Stimulated activated CD4-positive, alpha-beta T cell treated with anti-CD3 and anti-CD28 coated beads, Interleukin-12 subunit alpha, Interleukin-12 subunit beta, amount 100 ng/mL, for 24 hours (primary cell): ENCODE data around the gene FOSL1.
"Not testable (repeated sequence)": the region's sequence is repeated elsewhere in the genome, so short reads cannot be mapped to it uniquely, and the experiment has no call there.

Experiments
- DNase-seq, 2 experiments: peaks; one replicate each; pipeline ENCODE4 v3.0.0-alpha.2; 2020; ENCODE audit warnings: low read depth in 2 of 2

FOSL1 gene

DNA sequence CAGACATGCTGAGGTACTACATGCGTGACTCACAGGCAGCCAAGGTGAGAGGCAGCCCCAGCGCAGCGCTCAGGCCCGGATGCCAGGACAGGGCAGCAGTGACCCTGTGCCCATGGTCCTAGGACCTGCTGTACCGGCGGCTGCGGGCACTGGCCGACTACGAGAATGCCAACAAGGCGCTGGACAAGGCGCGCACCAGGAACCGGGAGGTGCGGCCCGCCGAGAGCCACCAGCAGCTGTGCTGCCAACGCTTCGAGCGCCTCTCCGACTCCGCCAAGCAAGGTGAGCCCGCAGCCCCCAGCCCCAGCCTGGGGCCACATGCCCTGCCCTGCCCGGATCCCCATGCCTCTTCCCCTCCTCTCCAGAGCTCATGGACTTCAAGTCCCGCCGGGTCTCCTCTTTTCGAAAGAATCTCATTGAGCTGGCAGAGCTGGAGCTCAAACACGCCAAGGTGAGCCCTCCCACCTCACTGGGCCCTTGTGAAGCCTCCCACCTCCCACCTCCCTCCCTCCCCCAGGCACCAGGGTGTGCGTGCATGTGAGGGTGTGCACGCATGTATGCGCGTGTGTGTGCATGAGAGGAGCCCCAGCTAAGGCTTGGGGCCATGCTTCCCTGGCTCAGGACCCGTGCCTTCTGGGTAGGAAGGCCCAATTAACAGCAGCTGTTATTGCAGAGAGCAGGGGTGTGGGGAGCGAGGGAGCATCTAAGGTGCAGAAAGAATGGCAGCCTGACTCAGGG, 47.5 kb downstream of the FOSL1 start:
- no peak for DNase-seq

DNA sequence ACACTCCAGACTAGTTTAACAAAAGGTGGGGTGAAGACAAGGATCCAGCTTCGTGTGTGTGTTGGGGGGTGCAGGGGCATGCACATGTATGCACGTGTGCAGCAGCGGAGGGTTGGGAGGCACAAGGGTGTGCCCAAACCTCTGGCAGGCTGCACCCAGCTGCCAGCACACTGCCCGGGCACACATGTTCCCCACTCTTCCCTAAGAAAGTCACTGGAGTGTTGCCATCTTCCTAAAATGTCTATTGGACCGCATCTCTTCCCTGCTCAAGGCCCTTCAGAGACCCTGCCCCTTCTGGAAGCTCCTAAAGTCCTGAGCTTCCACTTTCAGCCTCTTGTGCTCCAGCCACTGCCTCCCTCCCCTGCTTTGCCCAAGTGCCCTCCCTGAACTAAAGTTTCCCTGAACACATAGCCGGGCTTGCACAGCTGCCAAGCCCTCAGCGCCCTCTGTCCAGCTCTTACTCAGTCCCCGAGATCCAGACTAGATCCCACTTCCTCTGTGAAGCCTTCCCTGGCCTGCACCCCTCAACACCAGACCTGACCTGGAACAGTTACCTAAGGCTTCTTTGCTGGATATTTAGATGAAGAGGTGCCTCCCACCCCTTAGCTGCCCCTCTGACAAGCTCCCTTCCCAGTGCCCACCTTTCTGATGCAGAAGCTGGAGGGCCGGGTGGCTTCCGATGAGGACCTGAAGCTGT, 48.2 kb downstream of the FOSL1 start:
- DNase-seq, result no peak

DNA sequence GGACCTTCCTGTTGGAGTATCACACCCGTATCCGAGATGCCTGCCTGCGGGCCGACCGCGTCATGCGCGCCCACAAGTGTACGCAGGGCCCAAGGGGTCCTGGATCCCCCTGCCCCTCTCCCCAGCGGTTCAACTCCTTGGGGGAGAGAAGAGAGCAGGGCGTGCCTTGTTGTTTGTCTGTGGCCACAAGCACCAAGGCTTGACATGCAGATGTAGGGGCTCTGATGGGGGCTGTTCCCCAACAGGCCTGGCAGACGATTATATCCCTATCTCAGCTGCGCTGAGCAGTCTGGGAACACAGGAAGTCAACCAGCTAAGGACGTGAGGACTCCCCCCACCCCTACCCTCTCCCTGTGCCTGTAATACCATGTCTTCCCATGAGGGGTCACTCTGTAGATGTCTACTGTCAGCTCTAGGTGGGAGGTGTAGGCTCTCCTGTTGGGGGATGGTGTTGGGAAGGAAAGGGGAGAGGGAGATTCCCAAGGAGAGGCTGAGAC, 49.1 kb downstream of the FOSL1 start:
- no peak for DNase-seq

DNA sequence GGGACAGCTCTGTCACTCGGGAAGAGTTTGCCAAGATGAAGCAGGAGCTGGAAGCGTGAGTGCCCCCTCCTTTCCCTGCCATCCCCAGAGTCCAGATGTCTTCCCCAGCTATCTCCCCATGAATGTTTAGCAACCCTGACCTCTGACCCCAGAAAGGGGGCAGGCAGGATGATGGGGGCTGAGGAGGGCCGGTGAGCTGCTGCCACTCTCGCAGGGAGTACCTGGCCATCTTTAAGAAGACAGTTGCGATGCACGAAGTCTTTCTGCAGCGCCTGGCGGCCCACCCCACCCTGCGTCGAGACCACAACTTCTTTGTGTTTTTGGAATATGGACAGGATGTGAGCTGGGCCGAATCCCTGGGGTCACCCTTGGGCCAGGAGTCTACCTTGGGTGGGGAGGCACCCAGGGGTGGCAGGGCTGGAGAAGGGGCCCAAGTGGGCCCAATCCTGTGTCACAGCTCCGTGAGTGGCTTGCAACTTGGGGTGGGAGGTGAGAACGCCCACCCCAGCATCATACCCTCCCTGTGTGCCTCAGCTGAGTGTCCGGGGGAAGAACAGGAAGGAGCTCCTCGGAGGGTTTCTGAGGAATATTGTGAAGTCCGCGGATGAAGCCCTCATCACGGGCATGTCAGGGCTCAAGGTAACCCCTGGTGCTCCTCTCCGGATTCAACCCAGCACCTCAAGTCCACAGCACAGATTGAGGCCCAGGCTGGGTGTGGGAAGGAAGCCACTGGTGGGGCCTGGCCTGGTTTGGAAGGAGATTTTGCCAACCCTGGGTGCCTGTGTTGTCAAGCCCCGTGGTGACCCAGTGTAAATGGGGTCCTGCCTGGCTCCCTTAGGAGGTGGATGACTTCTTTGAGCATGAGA, 49.7 kb downstream of the FOSL1 start:
- no peak for DNase-seq

DNA sequence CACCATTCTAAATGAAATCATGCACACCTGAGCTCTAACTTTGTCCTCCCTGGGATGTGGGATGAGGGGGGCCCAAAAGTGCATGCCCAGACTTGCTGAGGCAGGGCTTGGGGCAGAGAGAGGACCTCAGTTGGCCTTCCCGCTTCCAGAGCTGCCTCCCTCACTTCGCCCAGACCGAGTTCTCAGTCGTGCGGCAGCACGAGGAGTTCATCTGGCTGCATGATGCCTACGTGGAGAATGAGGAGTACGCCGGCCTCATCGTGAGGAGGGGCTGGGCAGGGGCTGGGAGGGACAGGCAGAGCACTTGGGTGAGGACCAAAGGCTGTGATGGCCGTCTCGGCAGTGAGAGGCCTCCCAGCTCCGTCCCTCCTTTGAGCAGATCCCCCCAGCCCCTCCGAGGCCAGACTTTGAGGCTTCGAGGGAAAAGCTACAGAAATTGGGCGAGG, 50.4 kb downstream of the FOSL1 start:
- DNase-seq, result no peak

DNA sequence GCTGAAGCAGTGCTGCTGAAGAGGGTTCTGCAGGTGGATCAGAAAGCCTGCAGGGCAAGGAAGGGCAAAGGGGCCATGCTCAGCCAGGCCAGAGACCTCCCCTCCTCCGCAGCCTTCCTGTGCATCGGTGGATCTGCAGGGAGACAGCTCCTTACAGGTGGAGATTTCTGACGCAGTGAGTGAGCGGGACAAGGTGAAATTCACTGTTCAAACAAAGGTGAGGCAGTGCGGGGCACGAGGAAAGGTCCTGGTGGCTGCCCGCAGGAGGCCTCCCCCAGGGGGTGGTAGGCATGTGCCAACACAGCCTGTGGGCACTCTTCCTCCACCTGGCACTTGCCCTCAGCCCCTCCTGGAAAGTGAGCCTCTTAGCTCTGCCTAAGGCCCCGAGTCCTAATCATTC, 50.8 kb downstream of the FOSL1 start:
- DNase-seq, result no peak

DNA sequence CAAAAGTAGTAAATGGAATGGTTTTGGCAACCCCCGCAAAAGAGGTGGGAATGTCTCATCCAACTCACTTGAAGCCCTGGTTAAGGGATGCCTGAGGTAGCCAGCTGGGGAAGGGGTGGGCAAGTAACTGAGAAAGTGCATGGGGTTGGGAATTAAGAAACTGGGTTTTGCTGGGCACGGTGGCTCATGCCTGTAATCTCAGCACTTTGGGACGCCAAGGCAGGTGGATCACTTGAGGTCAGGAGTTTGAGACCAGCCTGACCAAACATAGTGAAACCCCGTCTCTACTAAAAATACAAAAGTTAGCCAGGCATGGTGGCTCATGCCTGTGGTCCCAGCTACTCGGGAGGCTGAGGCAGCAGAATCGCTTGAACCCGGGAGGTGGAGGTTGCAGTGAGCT, 51.5 kb downstream of the FOSL1 start:
- DNase-seq, result not testable (repeated sequence)

DNA sequence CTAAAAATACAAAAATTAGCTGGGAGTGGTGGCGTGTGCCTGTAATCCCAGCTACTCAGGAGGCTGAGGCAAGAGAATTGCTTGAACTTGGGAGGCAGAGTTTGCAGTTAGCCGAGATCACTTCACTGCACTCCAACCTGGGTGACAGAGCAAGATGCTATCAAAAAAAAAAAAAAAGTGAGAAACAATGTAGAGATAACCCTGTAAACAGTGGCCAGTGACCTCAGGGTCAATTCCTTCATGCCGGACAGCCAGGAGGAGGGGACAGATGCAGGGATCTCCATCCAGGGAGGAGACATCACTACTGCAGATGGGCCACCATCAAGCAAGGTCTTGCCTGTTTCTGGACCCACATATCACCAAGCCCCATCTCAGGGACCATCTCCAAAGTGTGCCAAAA, 52.4 kb downstream of the FOSL1 start:
- DNase-seq, result no peak

DNA sequence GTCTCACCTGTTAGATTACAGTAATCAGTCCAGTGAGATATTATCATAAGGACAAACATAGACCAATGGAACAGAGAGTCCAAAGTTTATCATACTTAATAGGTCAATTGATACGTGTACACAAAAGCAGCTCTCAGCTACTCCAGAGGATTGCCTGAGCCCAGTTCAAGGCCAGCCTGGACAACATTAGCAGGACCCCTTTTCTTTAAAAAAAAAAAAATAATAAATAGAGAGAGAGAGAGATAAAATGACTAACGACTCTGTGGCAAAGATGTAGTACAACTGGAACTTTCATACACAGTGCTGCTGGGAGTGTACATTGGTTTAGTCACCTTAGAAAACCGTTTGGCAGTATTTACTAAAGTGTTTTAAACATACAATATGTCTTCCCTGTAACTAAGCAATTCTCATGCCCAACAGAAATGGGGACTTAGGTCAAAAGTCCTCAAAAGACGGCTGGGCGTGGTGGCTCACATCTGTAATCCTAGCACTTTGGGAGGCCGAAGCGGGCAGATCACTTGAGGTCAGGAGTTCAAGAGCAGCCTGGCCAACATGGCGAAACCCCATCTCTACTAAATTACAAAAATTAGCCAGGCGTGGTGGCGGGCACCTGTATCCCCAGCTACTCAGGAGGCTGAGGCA, 55.8 kb downstream of the FOSL1 start:
- DNase-seq, result no peak

DNA sequence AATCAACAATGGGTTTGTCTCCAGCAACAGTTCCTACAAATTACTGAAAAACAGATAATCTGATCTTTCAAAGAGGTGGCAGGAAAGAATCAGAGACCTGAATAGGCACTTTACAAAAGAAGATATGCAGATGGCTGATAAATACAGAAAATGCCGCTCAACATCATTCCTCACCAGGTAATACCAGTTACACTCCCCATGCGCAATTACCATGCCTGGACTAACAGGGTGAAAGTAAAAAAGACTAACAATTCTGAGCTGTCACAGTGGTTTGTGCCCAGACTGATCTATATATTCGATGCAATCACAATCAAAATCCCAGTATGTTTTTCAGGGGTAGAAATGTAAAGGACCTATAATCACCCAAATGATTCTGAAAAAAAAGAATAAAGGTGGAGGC, 56.4 kb downstream of the FOSL1 start:
- no peak for DNase-seq

DNA sequence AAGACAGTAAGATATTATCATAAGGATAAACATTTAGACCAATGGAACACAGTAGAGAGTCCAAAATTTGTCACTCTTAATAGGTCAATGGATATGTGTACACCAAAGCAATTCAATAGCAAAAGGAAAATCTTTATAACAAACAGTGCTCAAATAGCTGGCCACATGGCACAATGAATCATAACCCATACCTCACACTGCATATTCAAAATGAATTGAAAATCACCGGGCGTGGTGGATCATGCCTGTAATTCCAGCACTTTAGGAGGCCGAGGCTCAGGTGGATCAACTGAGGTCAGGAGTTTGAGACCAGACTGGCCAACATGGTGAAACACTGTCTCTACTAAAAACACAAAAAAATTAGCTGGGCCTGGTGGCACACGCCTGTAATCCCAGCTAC, 58.0 kb downstream of the FOSL1 start:
- no peak for DNase-seq
